ENCODE measurements around the gene MBTPS1.

The MBTPS1 gene

GRCh38 chr16:84042879-84043485 is 73.8 kb downstream of the MBTPS1 start:
- no peak for TF ChIP-seq CTCF (IDR thresholded peaks at IDR 0.05; ENCODE audit: low read depth, low read length)
- DNase-seq (ENCODE audit: low read depth, low spot score): no peak
- H3K4me3 ChIP-seq (ENCODE audit: low read depth, low read length): no peak overlapping the region
- in situ Hi-C loops (cut with HindIII; ENCODE audit: low sequenced_read_pairs): no loop called here

GRCh38 chr16:84042308-84042878 is 74.3 kb downstream of the MBTPS1 start, which contains the start of gene SLC38A8:
Gene SLC38A8, minus strand, starts transcription at chr16:84042795. Its CDS starts 638 bp downstream, at chr16:84042157.
- in situ Hi-C loops (cut with HindIII; ENCODE audit: low sequenced_read_pairs): no loop called here
- H3K4me3 ChIP-seq (ENCODE audit: low read depth, low read length): no peak within 1 kb of the TSS
- TF ChIP-seq CTCF (IDR thresholded peaks at IDR 0.05; ENCODE audit: low read depth, low read length): no peak
- no peak for DNase-seq (ENCODE audit: low read depth, low spot score)

GRCh38 chr16:84041881-84042280 is 74.9 kb downstream of the MBTPS1 start:
- TF ChIP-seq CTCF (IDR thresholded peaks at IDR 0.05; ENCODE audit: low read depth, low read length): no peak
- in situ Hi-C loops (cut with HindIII; ENCODE audit: low sequenced_read_pairs): no loop called here
- DNase-seq (ENCODE audit: low read depth, low spot score): no peak
- H3K4me3 ChIP-seq (ENCODE audit: low read depth, low read length): no peak overlapping the region

GRCh38 chr16:84040823-84041820 is 75.6 kb downstream of the MBTPS1 start:
- no peak overlapping the region for H3K4me3 ChIP-seq (ENCODE audit: low read depth, low read length)
- TF ChIP-seq CTCF (IDR thresholded peaks at IDR 0.05; ENCODE audit: low read depth, low read length): no peak
- peak; percentile 21 for DNase-seq (ENCODE audit: low read depth, low spot score)
- in situ Hi-C loops (cut with HindIII; ENCODE audit: low sequenced_read_pairs): no loop called here

GRCh38 chr16:84040226-84040822 is 76.4 kb downstream of the MBTPS1 start:
- TF ChIP-seq CTCF (IDR thresholded peaks at IDR 0.05; ENCODE audit: low read depth, low read length): no peak
- DNase-seq (ENCODE audit: low read depth, low spot score): no peak
- in situ Hi-C loops (cut with HindIII; ENCODE audit: low sequenced_read_pairs): no loop called here
- H3K4me3 ChIP-seq (ENCODE audit: low read depth, low read length): no peak overlapping the region

- DNase-seq (ENCODE audit: low read depth, low spot score): no peak
- H3K4me3 ChIP-seq (ENCODE audit: low read depth, low read length): no peak overlapping the region
- no peak for TF ChIP-seq CTCF (IDR thresholded peaks at IDR 0.05; ENCODE audit: low read depth, low read length)
- in situ Hi-C loops (cut with HindIII; ENCODE audit: low sequenced_read_pairs): no loop called here
Observed at GRCh38 chr16:84039696-84040095, 77.0 kb downstream of the MBTPS1 start.

Measured in astrocyte of the spinal cord (primary cell).